ENCODE measurements around the gene PDE6C.

Gene PDE6C

DNA sequence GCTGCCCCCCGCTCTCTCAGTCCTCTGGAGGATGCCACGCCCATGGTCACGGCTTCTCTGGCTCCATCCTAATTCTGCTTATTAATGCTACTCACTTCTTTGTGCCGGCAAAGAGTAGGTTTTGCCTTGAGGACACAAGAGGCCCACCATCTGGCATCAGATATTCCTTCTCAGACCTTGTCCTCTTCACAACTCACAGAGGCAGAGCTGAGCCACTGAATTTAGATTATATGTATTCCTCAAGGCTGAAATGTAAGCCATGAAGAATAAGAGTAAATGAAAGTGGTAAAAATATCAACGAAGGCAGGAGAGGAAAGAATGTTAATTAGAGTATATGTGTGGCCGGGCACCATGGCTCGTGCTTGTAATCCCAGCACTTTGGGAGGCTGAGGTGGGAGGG is 17.8 kb upstream of the PDE6C start:
- no peak for DNase-seq (ENCODE audit: low spot score)

DNA sequence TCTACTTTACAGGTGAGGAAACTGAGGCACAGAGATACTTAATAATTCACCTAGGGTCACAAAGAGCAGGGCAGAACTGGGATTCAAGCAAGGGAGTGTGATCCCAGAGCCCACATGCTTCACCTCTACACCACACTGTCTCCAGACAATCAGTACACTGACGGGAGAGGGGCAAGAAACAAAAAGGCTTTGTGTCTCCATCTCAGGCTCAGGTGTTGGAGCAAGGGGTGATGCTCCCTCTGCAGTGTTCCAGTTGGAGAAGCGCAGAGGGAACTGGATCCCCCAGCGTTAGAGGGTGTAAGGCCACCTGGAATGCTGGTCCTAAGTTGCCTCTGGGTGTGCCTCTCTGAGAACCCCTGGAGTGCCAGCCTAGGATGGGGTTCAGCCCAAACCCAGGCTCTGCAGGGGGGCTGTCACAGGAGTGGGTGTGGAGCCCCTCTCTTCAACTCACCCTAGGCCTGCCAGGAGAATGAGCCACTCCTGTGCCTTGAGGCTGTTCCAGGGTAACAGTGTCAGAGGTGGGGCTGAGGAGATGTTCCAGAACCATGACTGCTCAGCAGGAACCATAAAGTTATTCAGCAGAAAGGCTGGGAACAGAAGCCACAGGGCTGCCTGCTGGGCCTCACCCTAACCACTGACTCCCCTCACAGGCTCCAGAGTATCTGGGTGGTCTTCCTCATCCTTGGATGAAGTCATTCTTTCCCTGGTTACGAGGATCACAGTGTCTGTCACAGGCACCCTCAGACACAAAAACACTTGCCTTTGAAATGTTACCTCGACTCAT is 16.8 kb upstream of the PDE6C start:
- DNase-seq (ENCODE audit: low spot score): no peak

DNA sequence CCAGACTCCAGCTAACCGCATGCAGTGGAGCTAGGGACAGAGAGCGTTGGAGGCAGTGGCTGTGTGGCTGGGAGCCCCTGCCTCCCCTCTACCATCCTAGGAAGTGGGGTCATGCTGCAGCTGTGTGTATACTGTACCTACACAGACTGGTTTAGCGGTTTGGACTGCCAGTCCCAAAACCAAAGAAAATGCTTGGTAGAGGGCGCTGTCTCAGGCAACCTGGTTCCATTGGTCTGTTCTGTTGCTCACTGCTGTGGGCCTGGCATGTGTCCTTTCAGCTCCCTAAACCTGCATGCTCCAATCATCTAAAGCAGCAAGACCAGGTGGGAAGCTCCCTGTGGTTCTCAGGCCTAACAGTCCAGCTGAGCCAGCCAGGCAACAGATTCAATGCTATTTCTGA is 15.8 kb upstream of the PDE6C start:
- DNase-seq (ENCODE audit: low spot score): no peak

GRCh38 chr10:93597075-93597599 is 15.2 kb upstream of the PDE6C start:
- DNase-seq (ENCODE audit: low spot score): no peak

DNA sequence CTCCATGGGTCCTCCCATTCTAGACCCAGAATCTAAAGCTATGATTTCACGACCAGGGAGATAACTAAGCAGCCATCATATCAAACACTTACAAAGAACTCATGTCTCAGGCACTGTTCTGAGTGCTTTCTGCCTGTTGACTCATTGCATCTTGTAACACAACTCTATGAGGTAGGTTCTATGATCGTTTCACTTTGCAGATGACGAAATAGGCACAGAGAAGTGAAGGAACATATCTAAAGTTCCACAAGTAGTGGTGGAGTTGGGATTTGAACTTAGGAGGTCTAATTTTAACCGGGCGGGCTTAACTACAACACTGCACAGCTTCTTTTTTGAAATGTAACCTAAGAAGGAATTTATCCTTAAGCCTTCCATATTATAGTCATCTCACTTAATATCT is 14.2 kb upstream of the PDE6C start:
- no peak for DNase-seq (ENCODE audit: low spot score)

DNA sequence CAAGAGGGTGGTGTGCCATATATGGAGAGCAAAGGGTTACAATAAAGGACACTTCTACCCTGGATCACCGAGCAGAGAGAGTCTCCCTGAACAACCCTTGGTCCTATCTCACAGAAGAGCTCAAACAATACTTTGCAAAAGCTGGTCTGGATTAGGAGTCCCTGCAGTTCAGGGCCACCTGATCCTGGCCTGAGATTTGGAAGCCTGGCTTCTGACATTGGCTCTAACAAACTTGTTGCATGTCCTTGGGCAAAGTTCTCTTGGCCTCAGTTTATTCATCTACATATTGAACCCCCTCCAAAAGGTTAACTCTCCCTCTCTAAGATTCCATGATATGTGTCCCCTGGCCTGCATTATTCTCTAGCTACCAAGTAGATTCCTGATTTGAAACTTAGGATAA is 13.0 kb upstream of the PDE6C start:
- DNase-seq (ENCODE audit: low spot score): no peak

DNA sequence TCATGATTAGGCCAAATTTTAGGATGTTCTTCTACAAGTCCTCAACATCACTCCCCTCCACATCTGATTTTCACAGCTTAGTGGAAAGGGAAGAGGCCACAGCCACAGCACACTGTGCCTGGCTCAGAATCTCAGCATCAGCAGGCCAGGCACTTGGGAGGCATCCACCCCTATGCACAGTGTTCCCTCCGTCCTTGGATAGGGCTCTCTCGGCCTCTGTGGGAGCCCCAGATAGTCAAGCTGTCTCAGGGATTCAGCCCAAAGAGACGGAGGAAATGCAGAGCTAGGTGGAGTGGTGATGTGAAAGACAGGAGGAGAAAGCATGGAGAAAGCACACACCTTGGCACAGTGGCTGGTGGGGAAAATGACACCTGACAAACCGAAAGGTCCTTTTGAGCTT is 12.6 kb upstream of the PDE6C start:
- DNase-seq (ENCODE audit: low spot score): no peak

DNA sequence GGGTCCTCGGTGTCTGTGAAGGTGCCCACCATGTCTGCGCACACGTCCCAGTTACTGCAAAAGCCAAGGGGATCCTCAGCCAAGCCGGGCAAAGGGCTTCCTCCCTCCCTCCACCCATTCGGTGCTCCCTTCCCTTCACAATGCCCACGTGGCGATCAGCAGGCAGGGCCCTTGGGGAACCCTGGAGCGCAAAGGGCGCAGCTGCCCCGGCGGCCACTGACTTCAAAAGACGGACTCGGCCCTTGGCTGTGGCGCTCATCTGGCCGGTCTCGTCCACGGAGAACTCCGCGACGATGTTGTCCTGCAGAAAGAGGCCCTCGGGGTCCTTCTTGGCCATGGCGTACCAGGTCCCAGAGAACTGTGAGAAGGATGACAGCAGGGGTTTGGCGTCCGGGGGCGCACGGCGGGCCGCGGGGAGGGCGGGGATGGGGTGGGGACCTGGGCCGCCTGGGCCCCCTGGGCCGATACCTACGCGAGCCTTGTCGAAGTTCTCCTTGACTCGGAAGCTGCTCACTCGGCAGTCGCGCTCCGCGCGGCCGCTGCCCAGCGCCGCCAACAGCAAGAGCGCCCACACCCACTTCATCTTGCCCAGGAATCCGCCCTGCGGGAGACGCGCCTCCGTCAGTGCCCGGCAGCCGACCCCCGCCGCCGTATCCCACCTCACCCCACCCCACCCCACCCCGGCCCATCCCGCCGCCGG is 11.7 kb upstream of the PDE6C start:
- DNase-seq (ENCODE audit: low spot score): no peak

DNA sequence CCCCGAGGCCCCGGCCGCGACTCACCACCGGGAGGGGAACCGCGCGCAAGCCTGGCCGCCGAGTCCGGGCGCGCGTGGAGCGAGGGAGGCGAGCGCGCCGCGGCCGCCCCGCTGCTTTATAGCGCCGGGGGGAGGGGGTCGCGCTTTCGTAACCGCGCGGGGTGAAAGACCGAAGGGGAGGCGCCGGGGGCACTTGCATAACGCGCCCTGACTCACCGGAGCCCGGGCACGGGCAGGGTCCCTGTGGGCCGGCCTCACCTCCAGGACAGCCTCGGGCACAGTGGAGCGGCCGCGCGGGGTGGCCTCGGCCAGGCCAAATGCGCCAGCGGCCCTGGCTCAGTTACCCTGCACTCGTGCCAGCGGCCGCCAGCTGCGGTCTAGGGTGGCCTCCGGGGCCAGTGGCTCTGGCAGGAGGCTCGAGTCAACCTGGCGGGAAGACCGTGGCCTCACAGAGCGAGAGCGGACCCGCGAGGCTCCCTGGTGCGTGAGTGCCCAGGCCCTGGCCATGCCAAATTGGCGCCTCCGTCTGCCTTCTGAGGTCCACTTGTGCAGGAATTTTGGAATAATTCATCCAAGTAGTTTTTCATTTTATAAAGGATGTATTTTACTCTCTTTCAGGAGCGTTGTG is 11.1 kb upstream of the PDE6C start, which contains the start of gene RBP4:
RBP4 (minus strand) TSS at position 90 of the 628 bp plus-strand sequence. CDS start 207 bp downstream, outside the sequence.
- no peak for DNase-seq (ENCODE audit: low spot score)

DNA sequence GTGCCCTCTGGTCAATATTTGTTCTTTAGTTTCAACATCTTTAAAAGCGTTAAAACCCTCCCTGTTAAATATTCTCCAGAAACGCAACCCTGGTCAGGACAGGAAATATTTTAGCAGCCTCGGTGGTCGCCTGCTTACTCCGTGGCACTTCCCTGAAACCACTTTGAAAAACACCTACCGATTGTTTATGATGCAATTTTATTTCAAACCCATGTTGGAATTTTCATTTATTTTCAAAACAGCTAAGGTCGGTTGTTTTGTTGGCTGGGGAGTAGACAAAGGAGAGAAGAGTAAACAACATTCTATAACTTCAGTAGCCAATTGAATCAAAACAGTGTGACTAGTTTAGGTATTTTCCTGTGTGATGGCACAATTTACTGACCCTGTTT is 10.6 kb upstream of the PDE6C start:
- no peak for DNase-seq (ENCODE audit: low spot score)

DNA sequence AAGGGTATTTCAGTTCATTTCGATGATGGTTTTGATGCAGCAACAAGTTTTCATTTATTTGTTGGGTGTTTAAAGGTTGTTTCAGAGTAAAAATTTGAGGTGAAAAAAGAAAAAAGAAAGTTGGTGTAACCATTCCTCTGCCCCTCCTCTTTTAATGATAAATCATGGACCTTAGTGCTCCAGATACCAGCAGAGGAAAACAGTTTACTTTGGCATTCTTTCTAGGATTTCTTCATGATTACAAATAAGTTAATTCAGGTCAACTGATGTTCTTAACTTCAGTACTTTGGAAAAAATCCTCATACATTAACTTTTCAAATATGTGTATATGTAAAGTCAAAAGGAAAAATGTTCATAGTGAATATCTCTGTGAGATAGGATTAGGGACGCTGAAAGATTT is 9.3 kb upstream of the PDE6C start:
- DNase-seq (ENCODE audit: low spot score): no peak

DNA sequence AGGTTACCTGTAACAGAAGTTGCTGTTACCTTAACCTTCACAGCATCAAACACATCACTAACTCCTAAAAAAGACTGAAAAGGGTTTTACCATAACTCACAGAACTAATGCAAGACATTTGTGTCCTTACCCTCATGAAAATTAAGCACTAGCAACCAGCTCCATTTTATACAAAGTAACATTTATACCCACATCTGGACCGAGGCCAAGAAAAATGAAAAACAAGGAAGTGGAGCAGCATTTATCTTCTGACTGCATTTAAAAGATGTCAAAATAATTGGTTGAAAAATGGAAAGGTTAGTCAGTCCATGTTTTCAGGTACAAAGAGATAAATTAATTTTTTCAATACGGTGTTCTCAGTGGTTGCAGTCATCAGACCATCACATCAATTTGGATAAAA is 8.2 kb upstream of the PDE6C start:
- no peak for DNase-seq (ENCODE audit: low spot score)

DNA sequence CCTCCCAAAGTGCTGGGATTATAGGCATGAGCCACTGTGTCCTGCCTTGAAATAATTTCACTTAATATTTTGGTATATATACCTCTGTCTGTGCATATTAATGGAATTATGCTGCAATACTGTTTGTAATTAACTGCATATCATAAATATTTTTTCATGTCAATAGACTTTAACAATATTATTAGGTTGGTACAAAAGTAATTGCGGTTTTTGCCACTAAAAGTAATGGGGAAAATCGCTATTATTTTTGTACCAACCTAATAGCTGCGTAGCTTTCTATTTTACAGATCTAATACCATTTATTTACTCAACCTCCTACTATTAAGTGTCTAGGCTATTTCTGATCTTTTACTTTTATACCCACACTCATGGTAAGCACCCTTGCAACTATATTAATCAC is 3.9 kb upstream of the PDE6C start:
- DNase-seq (ENCODE audit: low spot score): no peak

DNA sequence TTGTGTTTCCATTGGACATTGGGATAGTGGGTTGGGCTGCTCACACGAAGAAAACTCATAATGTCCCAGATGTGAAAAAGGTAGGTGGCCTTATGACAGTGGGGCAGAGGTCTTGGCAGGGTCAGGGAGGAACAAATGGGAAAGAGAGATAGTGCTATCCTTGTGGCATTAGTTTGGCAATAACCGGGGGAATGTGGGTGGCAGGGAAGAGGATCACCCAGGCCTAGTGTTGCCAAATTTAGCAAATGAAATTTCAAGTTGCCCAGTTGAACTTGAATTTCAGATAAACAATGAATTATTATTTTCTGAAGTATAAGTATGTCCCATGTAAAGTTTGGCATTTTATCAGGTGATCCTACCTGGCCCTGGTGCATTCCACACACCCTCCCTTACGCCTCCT is 789 bp downstream of the PDE6C start:
- no peak for DNase-seq (ENCODE audit: low spot score)

- no peak for DNase-seq (ENCODE audit: low spot score)
These were observed 1.9 kb downstream of the PDE6C start for GRCh38 chr10:93614101-93614825.

DNA sequence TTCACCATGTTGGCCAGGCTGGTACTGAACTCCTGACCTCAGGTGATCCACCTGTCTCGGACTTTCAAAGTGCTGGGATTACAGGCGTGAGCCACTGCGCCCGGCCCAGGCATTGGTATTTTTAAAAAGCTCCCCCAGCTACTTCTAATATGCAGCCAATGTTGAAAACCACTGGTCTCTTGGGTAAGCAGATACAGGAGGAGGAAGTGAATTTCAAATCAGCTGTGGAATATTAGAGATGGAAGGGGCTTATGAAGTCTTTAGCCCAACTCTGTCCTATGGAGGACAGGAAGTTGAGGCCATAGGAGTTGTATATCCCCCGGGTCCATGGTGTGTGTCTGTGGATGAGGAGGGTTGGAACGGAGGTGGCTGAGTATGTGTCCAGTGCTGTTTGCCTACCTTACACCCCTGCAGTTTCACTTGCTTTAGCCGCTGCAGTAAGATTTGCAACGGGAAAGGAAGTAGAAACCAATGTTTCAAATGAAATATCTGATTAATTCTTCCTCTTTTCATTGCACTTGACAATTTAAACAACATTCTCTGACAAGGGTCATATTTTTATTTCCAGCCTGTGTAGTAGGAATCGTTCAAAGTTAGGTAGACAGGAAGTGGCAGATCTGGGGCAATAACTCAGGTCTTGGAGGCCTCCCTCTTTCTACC is 3.4 kb downstream of the PDE6C start:
- no peak for DNase-seq (ENCODE audit: low spot score)

DNA sequence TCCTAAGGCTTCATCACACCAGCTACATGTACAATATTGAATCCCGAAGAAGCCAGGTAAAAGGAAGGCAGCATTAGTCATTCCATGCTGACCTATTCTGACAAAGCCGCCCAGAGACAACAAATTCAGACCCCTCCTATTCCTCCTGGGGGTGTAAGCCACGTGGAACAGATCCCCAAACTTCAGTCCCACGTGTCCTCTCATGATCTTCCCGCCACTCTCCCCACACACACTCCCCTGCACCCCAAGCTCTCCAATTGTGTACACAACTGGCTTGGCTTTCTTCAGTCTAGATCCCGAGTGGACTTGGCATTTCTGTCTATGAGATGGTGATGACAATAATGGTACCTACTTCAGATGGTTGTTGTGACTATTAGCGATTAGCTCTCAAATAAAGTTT is 8.6 kb downstream of the PDE6C start:
- DNase-seq (ENCODE audit: low spot score): no peak

GRCh38 chr10:93622942-93623341 is 10.6 kb downstream of the PDE6C start:
- DNase-seq (ENCODE audit: low spot score): no peak

- DNase-seq (ENCODE audit: low spot score): no peak
These were observed 16.5 kb downstream of the PDE6C start for GRCh38 chr10:93628858-93629257.

DNA sequence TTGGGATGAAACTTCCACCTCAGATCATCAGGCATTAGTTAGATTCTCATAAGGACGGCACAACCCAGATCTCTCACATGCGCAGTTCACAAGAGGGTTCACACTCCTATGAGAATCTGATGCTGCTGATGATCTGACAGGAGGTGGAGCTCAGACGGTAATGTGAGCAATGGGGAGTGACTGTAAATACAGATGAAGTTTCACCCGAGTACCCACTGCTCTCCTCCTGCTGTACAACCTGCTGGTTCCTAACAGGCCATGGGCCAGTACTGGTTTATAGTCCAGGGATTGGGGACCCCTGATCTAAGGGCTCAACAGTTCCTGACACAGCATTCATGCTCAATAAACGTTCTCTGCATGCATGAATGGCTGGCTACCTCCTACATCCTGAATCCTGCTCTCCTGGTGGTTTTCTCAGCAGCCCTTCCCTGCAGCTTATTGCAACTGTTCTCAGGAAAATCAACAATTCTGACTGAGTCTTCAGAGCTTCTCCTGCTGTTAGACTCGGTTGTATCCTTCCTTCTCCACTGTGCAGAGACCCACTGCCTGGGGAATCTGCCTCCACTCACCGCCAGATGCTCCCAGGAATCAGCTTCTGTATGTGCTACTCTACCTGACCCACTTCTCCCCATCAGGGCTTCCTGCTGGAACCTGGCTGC is 17.4 kb downstream of the PDE6C start:
- no peak for DNase-seq (ENCODE audit: low spot score)

Data from CD4-positive, alpha-beta T cell treated with Interleukin-2 at 100 ng/mL for 4 hours (primary cell).